ENCODE data around the gene TNIK.
A peak's percentile ranks its signal among the peaks of the same experiment; 100 is the strongest.
"Not testable (repeated sequence)": the region's sequence is repeated elsewhere in the genome, so short reads cannot be mapped to it uniquely, and the experiment has no call there.

The TNIK gene

GRCh38 chr3:171383206-171384018 is 76.8 kb downstream of the TNIK start:
- peak; percentile 82 for DNase-seq (ENCODE audit: low spot score)

- DNase-seq (ENCODE audit: low spot score) = not testable (repeated sequence)
Observed at GRCh38 chr3:171382347-171382746, 77.9 kb downstream of the TNIK start.

- DNase-seq (ENCODE audit: low spot score) = no peak
Observed at GRCh38 chr3:171380711-171381425, 79.3 kb downstream of the TNIK start.

- DNase-seq (ENCODE audit: low spot score) = no peak
Observed at GRCh38 chr3:171379961-171380483, 80.2 kb downstream of the TNIK start.

GRCh38 chr3:171379281-171379680 is 80.9 kb downstream of the TNIK start:
- DNase-seq (ENCODE audit: low spot score) = no peak

- DNase-seq (ENCODE audit: low spot score) = no peak
Observed at GRCh38 chr3:171378586-171378985, 81.6 kb downstream of the TNIK start.

- DNase-seq (ENCODE audit: low spot score) = no peak
Observed at GRCh38 chr3:171377859-171378258, 82.3 kb downstream of the TNIK start.

GRCh38 chr3:171376596-171376947 is 83.6 kb downstream of the TNIK start:
- no peak for DNase-seq (ENCODE audit: low spot score)

GRCh38 chr3:171375666-171376595 is 84.3 kb downstream of the TNIK start:
- peak; percentile 56 for DNase-seq (ENCODE audit: low spot score)

GRCh38 chr3:171374661-171375285 is 85.4 kb downstream of the TNIK start:
- no peak for DNase-seq (ENCODE audit: low spot score)

- DNase-seq (ENCODE audit: low spot score) = no peak
Observed at GRCh38 chr3:171374260-171374659, 85.9 kb downstream of the TNIK start.

- no peak for DNase-seq (ENCODE audit: low spot score)
Observed at GRCh38 chr3:171373711-171374110, 86.5 kb downstream of the TNIK start.

- no peak for DNase-seq (ENCODE audit: low spot score)
Observed at GRCh38 chr3:171372694-171373093, 87.5 kb downstream of the TNIK start.

GRCh38 chr3:171371354-171371753 is 88.9 kb downstream of the TNIK start:
- no peak for DNase-seq (ENCODE audit: low spot score)

- DNase-seq (ENCODE audit: low spot score) = no peak
Observed at GRCh38 chr3:171369156-171369555, 91.0 kb downstream of the TNIK start.

- not testable (repeated sequence) for DNase-seq (ENCODE audit: low spot score)
Observed at GRCh38 chr3:171366738-171367137, 93.5 kb downstream of the TNIK start.

- no peak for DNase-seq (ENCODE audit: low spot score)
Observed at GRCh38 chr3:171366043-171366442, 94.2 kb downstream of the TNIK start.

- no peak for DNase-seq (ENCODE audit: low spot score)
Observed at GRCh38 chr3:171365489-171365888, 94.7 kb downstream of the TNIK start.

- no peak for DNase-seq (ENCODE audit: low spot score)
Observed at GRCh38 chr3:171364500-171364899, 95.7 kb downstream of the TNIK start.

- DNase-seq (ENCODE audit: low spot score) = no peak
Observed at GRCh38 chr3:171363202-171363601, 97.0 kb downstream of the TNIK start.

- DNase-seq (ENCODE audit: low spot score) = no peak
Observed at GRCh38 chr3:171362575-171362974, 97.6 kb downstream of the TNIK start.

- no peak for DNase-seq (ENCODE audit: low spot score)
Observed at GRCh38 chr3:171358881-171359198, 101.4 kb downstream of the TNIK start.
